HG03558 (cell line): ENCODE results near the gene AXDND1.
"Not testable (repeated sequence)": the region's sequence is repeated elsewhere in the genome, so short reads cannot be mapped to it uniquely, and the experiment has no call there.

ENCODE experiments used
- ATAC-seq: cut with Tn5 transposase; IDR thresholded peaks from one replicate; pipeline ENCODE4 v1.9.1; 2021; ENCODE audit warnings: moderate number of reproducible peaks; ENCODE audit not compliant: unreplicated experiment; ENCODE audit errors: extremely low read depth

Gene AXDND1

GRCh38 chr1:179459606-179460206, 93.9 kb downstream of the AXDND1 start:
- not testable (repeated sequence) for ATAC-seq

- ATAC-seq: not testable (repeated sequence)
These were observed 99.9 kb downstream of the AXDND1 start for GRCh38 chr1:179465661-179466060.

GRCh38 chr1:179474713-179475112, 108.9 kb downstream of the AXDND1 start:
- no peak for ATAC-seq

GRCh38 chr1:179476484-179476883, 110.7 kb downstream of the AXDND1 start:
- no peak for ATAC-seq

- ATAC-seq: no peak
These were observed 112.6 kb downstream of the AXDND1 start for GRCh38 chr1:179478370-179478769.

GRCh38 chr1:179490611-179491010, 124.8 kb downstream of the AXDND1 start:
- ATAC-seq: no peak

- ATAC-seq: no peak
These were observed 127.6 kb downstream of the AXDND1 start for GRCh38 chr1:179493323-179493722.

GRCh38 chr1:179506199-179506598, 140.4 kb downstream of the AXDND1 start:
- no peak for ATAC-seq

- ATAC-seq: no peak
These were observed 143.6 kb downstream of the AXDND1 start for GRCh38 chr1:179509384-179509783.

GRCh38 chr1:179510038-179510437, 144.3 kb downstream of the AXDND1 start:
- peak; percentile 75 for ATAC-seq

GRCh38 chr1:179516976-179517705, 151.4 kb downstream of the AXDND1 start:
- ATAC-seq: no peak

GRCh38 chr1:179518544-179518943, 152.8 kb downstream of the AXDND1 start:
- ATAC-seq: not testable (repeated sequence)

GRCh38 chr1:179529482-179530195, 163.9 kb downstream of the AXDND1 start:
- no peak for ATAC-seq

GRCh38 chr1:179530352-179530751, 164.6 kb downstream of the AXDND1 start:
- ATAC-seq: no peak

GRCh38 chr1:179541774-179542173, 176.0 kb downstream of the AXDND1 start:
- ATAC-seq: no peak

GRCh38 chr1:179545321-179545720, 179.6 kb downstream of the AXDND1 start:
- ATAC-seq: no peak

GRCh38 chr1:179547021-179547535, 181.3 kb downstream of the AXDND1 start:
- ATAC-seq: no peak

GRCh38 chr1:179548666-179549367, 183.0 kb downstream of the AXDND1 start:
- ATAC-seq: no peak

- no peak for ATAC-seq
These were observed 183.6 kb downstream of the AXDND1 start for GRCh38 chr1:179549368-179549700.
